Keratinocyte (primary cell): Measurements from ENCODE around the gene ATP2B1. TPM values are rescaled to one million over a fixed set of nuclear protein-coding genes. Genes with fewer than 3 reads are reported as not detected.

Source experiments
- DNase-seq: peaks from one replicate; pipeline ENCODE4 v3.0.0-alpha.2; 2011; ENCODE audit warnings: low read depth, missing footprints, low spot score
- FAIRE-seq: peaks from 2 replicates; lab custom pipeline; 2011; peaks lifted over from hg19 to GRCh38; lab: Jason Lieb, UNC
- H2AFZ ChIP-seq: 2 replicates; pipeline ENCODE4 v1.6.0; 2012; ENCODE audit warnings: low read length, control low read depth, inconsistent platforms; ENCODE audit not compliant: control insufficient read depth
- H3K27ac ChIP-seq: 2 replicates; pipeline ENCODE4 v1.5.1; 2011; ENCODE audit warnings: low read length; ENCODE audit not compliant: control insufficient read depth, insufficient read depth
- H3K27me3 ChIP-seq: 3 replicates; pipeline ENCODE4 v1.6.0; 2011; ENCODE audit warnings: low read length; ENCODE audit not compliant: control insufficient read depth, insufficient read depth; ENCODE audit errors: extremely low read depth
- H3K36me3 ChIP-seq, 2 experiments: 2 replicates in 1 of 2; 3 replicates in 1 of 2; pipeline ENCODE4 v1.5.1; 2011; ENCODE audit warnings: low read length in 2 of 2, mild to moderate bottlenecking in 1 of 2; ENCODE audit not compliant: control insufficient read depth in 2 of 2, insufficient read depth in 2 of 2; ENCODE audit errors: extremely low read depth in 1 of 2
- H3K4me1 ChIP-seq: 3 replicates; pipeline ENCODE4 v1.5.1; 2011; ENCODE audit warnings: low read length; ENCODE audit not compliant: control insufficient read depth, insufficient read depth; ENCODE audit errors: extremely low read depth
- H3K4me2 ChIP-seq: 3 replicates; pipeline ENCODE4 v1.6.0; 2011; ENCODE audit warnings: low read depth, low read length; ENCODE audit not compliant: control insufficient read depth, insufficient read depth; ENCODE audit errors: extremely low read depth
- H3K4me3 ChIP-seq, 3 experiments: fragments of 200-600 bp in 1 of 3; sonication (generic) in 1 of 3; 2 replicates in 2 of 3; 3 replicates in 1 of 3; pipeline ENCODE4 v1.5.1; 2011 to 2016; ENCODE audit warnings: low read length in 3 of 3, mild to moderate bottlenecking in 3 of 3, control low read depth in 2 of 3, inconsistent platforms in 1 of 3, low read depth in 1 of 3, mixed read lengths in 1 of 3, mixed run types in 1 of 3, moderate library complexity in 1 of 3; ENCODE audit not compliant: control insufficient read depth in 2 of 3, insufficient read depth in 2 of 3; ENCODE audit errors: extremely low read depth in 1 of 3
- H3K79me2 ChIP-seq: 2 replicates; pipeline ENCODE4 v1.6.0; 2012; ENCODE audit warnings: low read length; ENCODE audit not compliant: control insufficient read depth, insufficient read depth
- H3K9ac ChIP-seq: 3 replicates; pipeline ENCODE4 v1.6.0; 2011; ENCODE audit warnings: low read length; ENCODE audit not compliant: control insufficient read depth, insufficient read depth; ENCODE audit errors: extremely low read depth
- H3K9me1 ChIP-seq: 3 replicates; pipeline ENCODE4 v1.6.0; 2011; ENCODE audit warnings: low read length; ENCODE audit not compliant: control insufficient read depth, insufficient read depth; ENCODE audit errors: extremely low read depth
- H3K9me3 ChIP-seq: 2 replicates; pipeline ENCODE4 v1.5.1; 2012; ENCODE audit warnings: low read depth, low read length; ENCODE audit not compliant: control insufficient read depth
- H4K20me1 ChIP-seq: 3 replicates; pipeline ENCODE4 v1.6.0; 2011; ENCODE audit warnings: low read length; ENCODE audit not compliant: control insufficient read depth, insufficient read depth; ENCODE audit errors: extremely low read depth
- EZH2 ChIP-seq: IDR thresholded peaks from one replicate; pipeline ENCODE4 v1.6.1; 2012; ENCODE audit warnings: inconsistent platforms, mild to moderate bottlenecking, low read length, moderate library complexity
- dilution Hi-C: fragments of 300-500 bp; cut with MboI; formaldehyde crosslinking; loops from one replicate; pipeline ENCODE4 v1.7.0; 2020; ENCODE audit warnings: low sequenced_read_pairs; ENCODE audit not compliant: extremely low pct_ligation_motif_present
- polyA plus RNA-seq, 5 experiments: library from polyadenylated mRNA; depleted of rRNA in 3 of 5; stranded (reverse) in 3 of 5; stranded (forward) in 1 of 5; unstranded in 1 of 5; fragments of >200 nt; gene quantifications; 1 replicate in 1 of 5; 2 replicates in 3 of 5; 3 replicates in 1 of 5; pipeline versions ENCODE4 v1.2.1 to v1.2.3, GENCODE V29; 2011 to 2012; ENCODE audit warnings: missing spikeins in 2 of 5, low read depth in 1 of 5, low replicate concordance in 1 of 5
- TF ChIP-seq, protein P1 (sequence below), 3 experiments: IDR thresholded peaks in 1 of 3; conservative IDR thresholded peaks in 1 of 3; optimal IDR thresholded peaks in 1 of 3; 2 replicates in 2 of 3; 3 replicates in 1 of 3; pipeline versions ENCODE3 to v1.5.1; 2011; ENCODE audit warnings: low read length in 3 of 3, mild to moderate bottlenecking in 3 of 3, moderate library complexity in 2 of 3, control low read depth in 1 of 3, inconsistent platforms in 1 of 3; ENCODE audit not compliant: insufficient read depth in 2 of 3; ENCODE audit errors: extremely low read depth in 1 of 3

ATP2B1 gene
- polyA plus RNA-seq, 1 donor (not counting 4 experiments of a cell fraction or from before 2014, with no cell fraction given): 24.6 TPM

DNA sequence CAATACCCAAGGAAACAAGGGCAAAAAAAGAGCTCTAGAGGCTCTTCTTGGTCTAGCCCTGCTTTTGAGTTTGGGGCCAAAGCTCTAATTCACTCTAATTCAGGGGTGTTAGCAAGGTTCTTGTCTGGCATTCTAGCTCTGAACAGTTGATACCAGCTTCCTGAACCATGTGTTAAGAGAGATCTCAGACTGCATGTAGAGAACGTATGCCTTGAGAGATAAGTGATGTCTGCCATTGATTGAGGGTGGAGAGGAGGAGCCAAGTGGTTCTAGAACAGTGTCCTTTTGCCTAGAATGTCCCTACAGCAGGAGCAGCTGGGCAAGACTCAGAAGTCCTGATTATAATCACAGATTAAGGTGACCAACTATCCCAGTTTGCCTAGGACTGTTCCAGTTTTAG, 164.6 kb downstream of the ATP2B1 start:
- Histone ChIP-seq H3K4me3 (no peak overlapping the region), H3K9ac (no peak overlapping the region), H3K79me2 (no peaks in the 10 kb centered on the region), H2AFZ (no peak overlapping the region), H3K27me3 (no peaks in the 10 kb centered on the region), H3K9me3 (no peaks in the 10 kb centered on the region), H3K36me3 (no peaks in the 10 kb centered on the region), H3K4me1 (peaks cover 5% of the 10 kb centered on the region), H4K20me1 (no peaks in the 10 kb centered on the region), H3K27ac (no peak overlapping the region), H3K9me1 (no peaks in the 10 kb centered on the region), H3K4me2 (no peak overlapping the region)
- DNase-seq: no peak
- dilution Hi-C loops: no loop called here
- FAIRE-seq: no peak
- TF ChIP-seq, protein P1, sequence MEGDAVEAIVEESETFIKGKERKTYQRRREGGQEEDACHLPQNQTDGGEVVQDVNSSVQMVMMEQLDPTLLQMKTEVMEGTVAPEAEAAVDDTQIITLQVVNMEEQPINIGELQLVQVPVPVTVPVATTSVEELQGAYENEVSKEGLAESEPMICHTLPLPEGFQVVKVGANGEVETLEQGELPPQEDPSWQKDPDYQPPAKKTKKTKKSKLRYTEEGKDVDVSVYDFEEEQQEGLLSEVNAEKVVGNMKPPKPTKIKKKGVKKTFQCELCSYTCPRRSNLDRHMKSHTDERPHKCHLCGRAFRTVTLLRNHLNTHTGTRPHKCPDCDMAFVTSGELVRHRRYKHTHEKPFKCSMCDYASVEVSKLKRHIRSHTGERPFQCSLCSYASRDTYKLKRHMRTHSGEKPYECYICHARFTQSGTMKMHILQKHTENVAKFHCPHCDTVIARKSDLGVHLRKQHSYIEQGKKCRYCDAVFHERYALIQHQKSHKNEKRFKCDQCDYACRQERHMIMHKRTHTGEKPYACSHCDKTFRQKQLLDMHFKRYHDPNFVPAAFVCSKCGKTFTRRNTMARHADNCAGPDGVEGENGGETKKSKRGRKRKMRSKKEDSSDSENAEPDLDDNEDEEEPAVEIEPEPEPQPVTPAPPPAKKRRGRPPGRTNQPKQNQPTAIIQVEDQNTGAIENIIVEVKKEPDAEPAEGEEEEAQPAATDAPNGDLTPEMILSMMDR (optimal IDR thresholded peaks at IDR 0.05 in 1 of 3, IDR thresholded peaks at IDR 0.05 in 1 of 3, conservative IDR thresholded peaks at IDR 0.05 in 1 of 3; ENCODE audit: extremely low read depth in 1 of 3, insufficient read depth in 2 of 3, low read length in 3 of 3): no peak
- no peak for TF ChIP-seq EZH2

- H3K36me3 ChIP-seq: no peaks in the 10 kb centered on the region
- FAIRE-seq: peak; percentile 46
- peak overlapping the region; percentile 34 for H3K4me2 ChIP-seq
- no peak overlapping the region for H3K4me3 ChIP-seq
- no peaks in the 10 kb centered on the region for H3K9me1 ChIP-seq
- no peaks in the 10 kb centered on the region for H3K9me3 ChIP-seq
- no peak for TF ChIP-seq EZH2
- TF ChIP-seq, protein P1 (optimal IDR thresholded peaks at IDR 0.05 in 1 of 3, IDR thresholded peaks at IDR 0.05 in 1 of 3, conservative IDR thresholded peaks at IDR 0.05 in 1 of 3; ENCODE audit: extremely low read depth in 1 of 3, insufficient read depth in 2 of 3, low read length in 3 of 3): peak; percentile 84 to 92 (median 84)
- peaks cover 5% of the 10 kb centered on the region for H3K4me1 ChIP-seq
- no peak overlapping the region for H3K9ac ChIP-seq
- no peaks in the 10 kb centered on the region for H4K20me1 ChIP-seq
- no peak overlapping the region for H3K27ac ChIP-seq
- H3K79me2 ChIP-seq: no peaks in the 10 kb centered on the region
- DNase-seq: no peak
- H3K27me3 ChIP-seq: no peaks in the 10 kb centered on the region
- no peak overlapping the region for H2AFZ ChIP-seq
- dilution Hi-C loops: no loop called here
Observed at GRCh38 chr12:89542912-89543592, 165.6 kb downstream of the ATP2B1 start.
